Nephron progenitor cell (in vitro differentiated cells): Measurements from ENCODE around the gene PNPLA1.

Source experiments
- DNase-seq: peaks from one replicate; pipeline ENCODE4 v3.0.0; 2021
- H3K27ac Mint-ChIP-seq: 2 replicates; pipeline ENCODE4 v1.8.0; 2021; ENCODE audit warnings: mild to moderate bottlenecking, moderate library complexity, mixed read lengths
- H3K27me3 Mint-ChIP-seq: 2 replicates; pipeline ENCODE4 v1.8.0; 2021; ENCODE audit warnings: mild to moderate bottlenecking, low read depth, mixed read lengths; ENCODE audit not compliant: poor library complexity
- H3K36me3 Mint-ChIP-seq: 2 replicates; pipeline ENCODE4 v1.8.0; 2021; ENCODE audit warnings: low read depth, mixed read lengths
- H3K4me1 Mint-ChIP-seq: 2 replicates; pipeline ENCODE4 v1.8.0; 2021; ENCODE audit warnings: mixed read lengths
- H3K4me3 Mint-ChIP-seq: 2 replicates; pipeline ENCODE4 v1.8.0; 2021; ENCODE audit warnings: mild to moderate bottlenecking, moderate library complexity, mixed read lengths
- H3K9me3 Mint-ChIP-seq: 2 replicates; pipeline ENCODE4 v1.8.0; 2021; ENCODE audit warnings: mild to moderate bottlenecking, moderate library complexity, mixed read lengths
- CTCF ChIP-seq: fragments of 200-600 bp; sonication (generic); IDR thresholded peaks from 2 replicates; pipeline ENCODE4 v1.5.0; 2021; ENCODE audit warnings: antibody characterized with exemption

The PNPLA1 gene

GRCh38 chr6:36232172-36232571 is 37.7 kb upstream of the PNPLA1 start:
- no peaks in the 10 kb centered on the region for H3K9me3 Mint-ChIP-seq
- no peak overlapping the region for H3K27ac Mint-ChIP-seq
- H3K4me1 Mint-ChIP-seq = no peaks in the 10 kb centered on the region
- peaks cover 42% of the 10 kb centered on the region for H3K36me3 Mint-ChIP-seq
- no peak for TF ChIP-seq CTCF
- no peaks in the 10 kb centered on the region for H3K27me3 Mint-ChIP-seq
- no peak overlapping the region for H3K4me3 Mint-ChIP-seq
- DNase-seq = no peak

GRCh38 chr6:36235309-36235708 is 34.6 kb upstream of the PNPLA1 start:
- Mint-ChIP-seq H3K27me3 (peaks cover 3% of the 10 kb centered on the region), H3K9me3 (no peaks in the 10 kb centered on the region), H3K4me1 (no peaks in the 10 kb centered on the region), H3K4me3 (no peak overlapping the region), H3K36me3 (peaks cover 23% of the 10 kb centered on the region), H3K27ac (peak overlapping the region; percentile 29)
- TF ChIP-seq CTCF = no peak
- DNase-seq = no peak

GRCh38 chr6:36235862-36236261 is 34.0 kb upstream of the PNPLA1 start:
- Mint-ChIP-seq H3K4me3 (no peak overlapping the region), H3K9me3 (no peaks in the 10 kb centered on the region)
- TF ChIP-seq CTCF = no peak

GRCh38 chr6:36239774-36240173 is 30.1 kb upstream of the PNPLA1 start:
- TF ChIP-seq CTCF = no peak
- Mint-ChIP-seq H3K9me3 (no peaks in the 10 kb centered on the region), H3K4me1 (peaks cover 32% of the 10 kb centered on the region), H3K4me3 (no peak overlapping the region), H3K27ac (no peak overlapping the region), H3K27me3 (peaks cover 4% of the 10 kb centered on the region), H3K36me3 (no peaks in the 10 kb centered on the region)
- no peak for DNase-seq

More at GRCh38 chr6:36235862-36236261, 34.0 kb upstream of the PNPLA1 start:
- DNase-seq = no peak
- peaks cover 19% of the 10 kb centered on the region for H3K36me3 Mint-ChIP-seq
- no peak overlapping the region for H3K27ac Mint-ChIP-seq
- H3K27me3 Mint-ChIP-seq = peaks cover 4% of the 10 kb centered on the region
- H3K4me1 Mint-ChIP-seq = no peaks in the 10 kb centered on the region

GRCh38 chr6:36241728-36242127 is 28.1 kb upstream of the PNPLA1 start:
- DNase-seq = no peak
- no peak for TF ChIP-seq CTCF
- Mint-ChIP-seq H3K9me3 (no peaks in the 10 kb centered on the region), H3K4me3 (no peak overlapping the region), H3K36me3 (no peaks in the 10 kb centered on the region), H3K27ac (no peak overlapping the region), H3K27me3 (peaks cover 4% of the 10 kb centered on the region), H3K4me1 (peaks cover 51% of the 10 kb centered on the region)

- no peak for TF ChIP-seq CTCF
- Mint-ChIP-seq H3K4me1 (peaks cover 55% of the 10 kb centered on the region), H3K4me3 (no peak overlapping the region), H3K36me3 (no peaks in the 10 kb centered on the region), H3K9me3 (no peaks in the 10 kb centered on the region), H3K27ac (no peak overlapping the region), H3K27me3 (peaks cover 4% of the 10 kb centered on the region)
- no peak for DNase-seq
Measured at GRCh38 chr6:36242161-36242560, 27.7 kb upstream of the PNPLA1 start.
